Measurements from ENCODE around the gene METAP1D.

Gene METAP1D

DNA sequence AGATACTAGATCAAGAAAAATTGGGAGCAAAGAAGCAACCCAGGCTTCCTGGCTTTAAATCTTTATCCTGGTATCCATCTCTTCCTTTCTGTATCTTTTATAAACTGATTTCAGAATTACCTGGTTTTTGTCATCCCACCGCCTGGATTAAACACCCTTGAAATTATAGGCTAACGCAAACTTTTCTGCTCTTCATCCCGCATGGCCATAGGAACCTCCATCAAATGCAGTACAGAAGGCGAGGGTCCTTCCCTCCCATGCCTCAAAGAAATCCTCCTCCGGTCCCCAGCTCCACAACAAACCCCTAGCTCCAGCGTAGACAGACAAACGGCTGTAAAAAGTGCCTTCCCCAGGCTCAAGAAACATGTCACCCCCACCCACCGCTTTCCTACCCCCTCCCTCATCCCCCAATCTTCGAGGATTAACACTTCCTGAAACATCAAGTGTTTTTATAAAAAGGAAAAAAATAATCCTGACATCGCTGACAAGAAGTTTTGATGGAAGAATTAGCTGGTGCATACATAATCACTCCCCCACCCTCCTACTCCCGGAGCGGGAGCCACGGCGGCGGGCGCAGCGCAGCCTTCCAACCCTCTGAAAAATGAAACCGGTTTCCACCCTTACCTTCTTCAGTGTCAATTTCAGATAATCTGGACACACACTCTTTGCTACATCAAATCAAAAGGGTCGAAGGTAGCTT, 93.1 kb downstream of the METAP1D start:
- no peak overlapping the region for H3K4me3 ChIP-seq (replicated peaks; ENCODE audit: insufficient read depth, low read length)
- no peak for DNase-seq (ENCODE audit: low read depth in 1 of 2, low spot score in 1 of 2)
- H3K27ac ChIP-seq (replicated peaks): no peak overlapping the region
- H3K27me3 ChIP-seq (ENCODE audit: insufficient read depth, poor library complexity, severe bottlenecking): peaks cover 85% of the 10 kb centered on the region
- TF ChIP-seq GABPA (IDR thresholded peaks at IDR 0.05; ENCODE audit: low read depth) (no peak), SPI1 (IDR thresholded peaks at IDR 0.05; ENCODE audit: borderline replicate concordance, low read depth) (no peak), POLR2AphosphoS5 (IDR thresholded peaks at IDR 0.05; ENCODE audit: low read depth) (no peak)
- TF ChIP-seq, protein P1, sequence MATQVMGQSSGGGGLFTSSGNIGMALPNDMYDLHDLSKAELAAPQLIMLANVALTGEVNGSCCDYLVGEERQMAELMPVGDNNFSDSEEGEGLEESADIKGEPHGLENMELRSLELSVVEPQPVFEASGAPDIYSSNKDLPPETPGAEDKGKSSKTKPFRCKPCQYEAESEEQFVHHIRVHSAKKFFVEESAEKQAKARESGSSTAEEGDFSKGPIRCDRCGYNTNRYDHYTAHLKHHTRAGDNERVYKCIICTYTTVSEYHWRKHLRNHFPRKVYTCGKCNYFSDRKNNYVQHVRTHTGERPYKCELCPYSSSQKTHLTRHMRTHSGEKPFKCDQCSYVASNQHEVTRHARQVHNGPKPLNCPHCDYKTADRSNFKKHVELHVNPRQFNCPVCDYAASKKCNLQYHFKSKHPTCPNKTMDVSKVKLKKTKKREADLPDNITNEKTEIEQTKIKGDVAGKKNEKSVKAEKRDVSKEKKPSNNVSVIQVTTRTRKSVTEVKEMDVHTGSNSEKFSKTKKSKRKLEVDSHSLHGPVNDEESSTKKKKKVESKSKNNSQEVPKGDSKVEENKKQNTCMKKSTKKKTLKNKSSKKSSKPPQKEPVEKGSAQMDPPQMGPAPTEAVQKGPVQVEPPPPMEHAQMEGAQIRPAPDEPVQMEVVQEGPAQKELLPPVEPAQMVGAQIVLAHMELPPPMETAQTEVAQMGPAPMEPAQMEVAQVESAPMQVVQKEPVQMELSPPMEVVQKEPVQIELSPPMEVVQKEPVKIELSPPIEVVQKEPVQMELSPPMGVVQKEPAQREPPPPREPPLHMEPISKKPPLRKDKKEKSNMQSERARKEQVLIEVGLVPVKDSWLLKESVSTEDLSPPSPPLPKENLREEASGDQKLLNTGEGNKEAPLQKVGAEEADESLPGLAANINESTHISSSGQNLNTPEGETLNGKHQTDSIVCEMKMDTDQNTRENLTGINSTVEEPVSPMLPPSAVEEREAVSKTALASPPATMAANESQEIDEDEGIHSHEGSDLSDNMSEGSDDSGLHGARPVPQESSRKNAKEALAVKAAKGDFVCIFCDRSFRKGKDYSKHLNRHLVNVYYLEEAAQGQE (IDR thresholded peaks at IDR 0.05; ENCODE audit: insufficient replicate concordance, low read depth): no peak
- TF ChIP-seq, protein P2, sequence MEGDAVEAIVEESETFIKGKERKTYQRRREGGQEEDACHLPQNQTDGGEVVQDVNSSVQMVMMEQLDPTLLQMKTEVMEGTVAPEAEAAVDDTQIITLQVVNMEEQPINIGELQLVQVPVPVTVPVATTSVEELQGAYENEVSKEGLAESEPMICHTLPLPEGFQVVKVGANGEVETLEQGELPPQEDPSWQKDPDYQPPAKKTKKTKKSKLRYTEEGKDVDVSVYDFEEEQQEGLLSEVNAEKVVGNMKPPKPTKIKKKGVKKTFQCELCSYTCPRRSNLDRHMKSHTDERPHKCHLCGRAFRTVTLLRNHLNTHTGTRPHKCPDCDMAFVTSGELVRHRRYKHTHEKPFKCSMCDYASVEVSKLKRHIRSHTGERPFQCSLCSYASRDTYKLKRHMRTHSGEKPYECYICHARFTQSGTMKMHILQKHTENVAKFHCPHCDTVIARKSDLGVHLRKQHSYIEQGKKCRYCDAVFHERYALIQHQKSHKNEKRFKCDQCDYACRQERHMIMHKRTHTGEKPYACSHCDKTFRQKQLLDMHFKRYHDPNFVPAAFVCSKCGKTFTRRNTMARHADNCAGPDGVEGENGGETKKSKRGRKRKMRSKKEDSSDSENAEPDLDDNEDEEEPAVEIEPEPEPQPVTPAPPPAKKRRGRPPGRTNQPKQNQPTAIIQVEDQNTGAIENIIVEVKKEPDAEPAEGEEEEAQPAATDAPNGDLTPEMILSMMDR (IDR thresholded peaks at IDR 0.05; ENCODE audit: insufficient read depth, low read length): no peak

DNA sequence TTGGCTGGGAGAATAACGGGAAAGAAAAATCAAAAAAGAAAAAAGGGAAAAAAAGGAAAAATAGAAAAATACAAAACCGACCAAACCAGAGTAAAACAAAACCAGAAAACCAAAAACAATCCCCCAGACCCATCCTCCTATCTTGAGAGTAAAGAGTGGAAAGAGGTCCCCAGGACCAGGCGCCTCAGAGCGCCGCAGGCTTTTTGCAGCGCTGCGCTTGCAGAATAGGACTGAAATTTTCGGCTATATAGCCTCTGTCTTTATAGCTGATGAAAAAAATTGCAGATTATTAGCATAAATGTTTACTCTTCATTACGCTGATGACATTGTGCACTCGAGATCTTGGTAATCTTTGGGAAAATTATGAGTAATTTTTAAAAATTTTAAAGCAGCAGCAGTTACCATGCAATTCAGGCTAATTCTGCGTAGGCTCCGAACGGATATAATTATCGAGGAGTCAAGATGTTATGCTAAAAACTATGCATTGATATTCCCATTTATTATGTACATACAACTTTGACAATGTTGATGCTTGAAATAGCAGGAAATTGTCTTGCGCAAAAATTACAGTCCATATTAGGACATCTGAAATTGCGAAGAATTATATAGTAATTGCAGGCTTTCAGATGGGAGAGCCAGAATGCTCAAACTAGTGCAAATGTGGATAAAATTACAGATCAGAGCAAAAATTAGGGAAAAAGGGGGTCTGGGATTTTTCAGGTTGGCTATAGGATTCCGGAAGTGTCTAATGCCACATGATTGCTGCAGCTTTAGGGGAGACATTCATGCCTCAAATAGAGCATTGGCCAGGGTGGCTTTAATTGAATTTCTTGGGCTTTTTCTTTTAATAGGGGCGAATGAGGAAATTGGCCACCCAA, 93.9 kb downstream of the METAP1D start:
- TF ChIP-seq, protein P2 (IDR thresholded peaks at IDR 0.05; ENCODE audit: insufficient read depth, low read length): no peak
- TF ChIP-seq POLR2AphosphoS5 (IDR thresholded peaks at IDR 0.05; ENCODE audit: low read depth) (no peak), SPI1 (IDR thresholded peaks at IDR 0.05; ENCODE audit: borderline replicate concordance, low read depth) (no peak), GABPA (IDR thresholded peaks at IDR 0.05; ENCODE audit: low read depth) (no peak)
- TF ChIP-seq, protein P1 (IDR thresholded peaks at IDR 0.05; ENCODE audit: insufficient replicate concordance, low read depth): no peak
- Histone ChIP-seq H3K4me3 (replicated peaks; ENCODE audit: insufficient read depth, low read length) (peak overlapping the region; percentile 68), H3K27me3 (ENCODE audit: insufficient read depth, poor library complexity, severe bottlenecking) (peaks cover 85% of the 10 kb centered on the region), H3K27ac (replicated peaks) (no peak overlapping the region)
- no peak for DNase-seq (ENCODE audit: low read depth in 1 of 2, low spot score in 1 of 2)

DNA sequence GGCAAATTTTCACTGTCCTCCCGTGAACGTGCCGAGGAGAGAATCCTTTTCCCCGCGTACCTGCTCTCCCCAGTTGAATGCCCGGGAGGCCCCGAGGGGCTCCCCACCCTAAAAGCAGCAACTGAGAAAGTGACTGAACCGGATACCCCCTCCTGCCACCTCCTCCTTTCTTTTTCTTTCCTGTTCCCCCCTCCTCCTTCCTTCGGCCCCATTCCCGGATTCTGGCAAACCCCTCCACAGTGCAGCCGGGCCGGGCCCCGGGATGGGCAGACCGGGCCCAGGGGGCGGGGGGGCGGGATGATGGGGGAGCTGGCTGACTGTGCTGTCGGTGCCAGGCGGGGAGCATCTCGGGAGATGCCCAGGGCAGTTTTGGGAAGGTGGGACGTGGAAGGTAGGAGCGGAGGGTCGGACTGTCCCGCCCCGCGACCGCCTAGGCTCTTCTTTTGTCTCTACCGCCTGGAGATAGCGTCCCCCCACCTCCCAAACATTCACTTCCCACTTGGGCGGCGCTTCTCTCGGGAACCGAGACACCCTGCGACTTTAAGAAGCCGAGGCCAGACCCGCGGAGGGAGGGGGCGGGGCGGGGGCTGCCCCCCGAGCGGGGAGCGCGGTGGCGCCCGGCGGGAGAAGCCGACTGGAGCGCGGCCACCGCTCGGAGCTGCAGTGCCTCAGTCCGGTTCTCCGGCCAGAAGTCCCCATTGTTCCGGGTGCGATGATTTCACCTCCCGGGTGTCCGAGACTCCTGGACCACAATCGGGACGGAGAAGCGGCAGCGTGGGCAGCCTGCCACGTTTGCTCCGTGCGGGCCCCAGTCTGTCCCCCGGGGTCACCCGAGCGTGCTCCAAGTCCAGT, 94.8 kb downstream of the METAP1D start:
- TF ChIP-seq POLR2AphosphoS5 (IDR thresholded peaks at IDR 0.05; ENCODE audit: low read depth) (no peak), SPI1 (IDR thresholded peaks at IDR 0.05; ENCODE audit: borderline replicate concordance, low read depth) (no peak), GABPA (IDR thresholded peaks at IDR 0.05; ENCODE audit: low read depth) (no peak)
- TF ChIP-seq, protein P1 (IDR thresholded peaks at IDR 0.05; ENCODE audit: insufficient replicate concordance, low read depth): no peak
- TF ChIP-seq, protein P2 (IDR thresholded peaks at IDR 0.05; ENCODE audit: insufficient read depth, low read length): no peak
- DNase-seq (ENCODE audit: low read depth in 1 of 2, low spot score in 1 of 2): no peak
- peak overlapping the region; percentile 68 for H3K4me3 ChIP-seq (replicated peaks; ENCODE audit: insufficient read depth, low read length)
- peaks cover 86% of the 10 kb centered on the region for H3K27me3 ChIP-seq (ENCODE audit: insufficient read depth, poor library complexity, severe bottlenecking)
- H3K27ac ChIP-seq (replicated peaks): no peak overlapping the region

Measured in HL-60 (cell line).